HG02884 (cell line): ENCODE results near the gene SYNE3.

Source experiments
- ATAC-seq: cut with Tn5 transposase; IDR thresholded peaks from one replicate; pipeline ENCODE4 v1.9.1; 2021; ENCODE audit warnings: mild to moderate bottlenecking, moderate library complexity; ENCODE audit not compliant: unreplicated experiment

Gene SYNE3, protein sequence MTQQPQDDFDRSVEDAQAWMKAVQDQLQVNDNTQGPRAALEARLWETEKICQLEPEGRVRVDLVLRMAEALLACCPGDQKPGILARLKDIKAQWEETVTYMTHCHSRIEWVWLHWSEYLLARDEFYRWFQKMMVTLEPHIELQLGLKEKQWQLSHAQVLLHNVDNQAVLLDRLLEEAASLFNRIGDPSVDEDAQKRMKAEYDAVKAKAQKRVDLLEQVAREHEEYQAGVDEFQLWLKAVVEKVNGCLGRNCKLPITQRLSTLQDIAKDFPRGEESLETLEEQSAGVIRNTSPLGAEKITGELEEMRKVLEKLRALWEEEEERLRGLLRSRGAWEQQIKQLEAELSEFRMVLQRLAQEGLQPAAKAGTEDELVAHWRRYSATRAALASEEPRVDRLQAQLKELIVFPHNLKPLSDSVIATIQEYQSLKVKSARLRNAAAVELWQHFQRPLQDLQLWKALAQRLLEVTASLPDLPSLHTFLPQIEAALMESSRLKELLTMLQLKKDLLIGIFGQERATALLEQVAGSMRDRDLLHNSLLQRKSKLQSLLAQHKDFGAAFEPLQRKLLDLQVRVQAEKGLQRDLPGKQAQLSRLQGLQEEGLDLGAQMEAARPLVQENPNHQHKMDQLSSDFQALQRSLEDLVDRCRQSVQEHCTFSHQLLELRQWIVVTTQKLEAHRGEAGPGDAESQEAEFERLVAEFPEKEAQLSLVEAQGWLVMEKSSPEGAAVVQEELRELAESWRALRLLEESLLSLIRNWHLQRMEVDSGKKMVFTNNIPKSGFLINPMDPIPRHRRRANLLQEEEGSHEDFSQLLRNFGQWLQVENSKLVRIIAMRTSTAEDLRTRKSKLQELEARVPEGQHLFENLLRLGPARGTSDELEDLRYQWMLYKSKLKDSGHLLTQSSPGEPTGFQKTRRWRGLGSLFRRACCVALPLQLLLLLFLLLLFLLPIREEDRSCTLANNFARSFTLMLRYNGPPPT

DNA sequence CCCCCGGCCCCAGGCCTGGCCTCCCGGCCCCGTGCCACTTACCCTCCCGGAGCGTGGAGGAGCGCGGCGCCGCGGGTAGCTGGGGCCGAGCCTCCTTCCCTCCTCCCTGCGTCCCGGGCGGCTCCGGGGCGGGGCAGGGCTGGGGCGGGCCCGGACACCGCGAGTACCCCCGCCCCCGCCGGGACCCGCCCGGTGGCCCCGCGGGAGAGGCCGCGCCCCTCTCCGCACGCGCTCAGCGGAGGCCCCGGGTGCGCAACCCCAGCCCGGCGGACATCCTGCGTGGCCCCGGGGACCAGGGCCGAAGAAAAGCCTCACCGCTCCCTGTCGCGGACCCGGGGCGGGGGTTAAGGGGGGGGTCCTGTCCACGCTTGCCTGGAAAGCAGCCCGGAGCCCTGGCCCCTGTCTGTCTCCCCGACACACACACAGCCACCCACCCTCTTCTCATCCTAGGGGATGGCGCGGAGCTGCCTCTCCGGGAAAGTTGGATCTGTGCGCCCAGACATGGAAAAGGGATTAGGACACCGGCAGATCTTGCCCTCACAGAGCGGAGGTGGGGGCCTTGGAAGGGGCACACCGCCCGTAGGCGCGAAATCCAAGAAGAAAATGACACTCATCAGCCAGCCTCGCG, at the start of gene SYNE3:
Gene SYNE3, minus strand, starts transcription at position 97 of the 628 bp plus-strand sequence. CDS start 40,829 bp downstream, outside the sequence.
- peak; percentile 37 for ATAC-seq

DNA sequence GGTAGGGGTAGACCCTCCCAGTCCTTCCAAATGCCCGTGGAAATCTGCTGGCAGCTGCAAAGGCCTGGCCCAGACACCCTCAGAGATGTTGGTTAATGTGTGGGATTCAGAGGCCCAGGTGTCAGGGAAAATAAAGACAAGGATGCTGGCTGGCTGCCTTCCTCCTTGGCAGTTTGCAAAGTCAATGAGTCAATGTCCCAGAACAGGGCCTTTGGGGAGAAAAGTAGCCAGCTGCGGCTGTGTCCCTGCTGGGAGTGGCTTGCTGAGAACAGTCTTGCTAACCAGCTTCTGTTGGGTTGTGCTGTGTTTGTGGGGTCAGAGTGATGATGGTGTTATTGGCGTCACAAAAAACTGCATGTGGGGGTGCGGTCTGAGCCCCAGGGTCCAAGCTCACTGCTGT, 47.6 kb upstream of the SYNE3 start:
- ATAC-seq, result no peak

DNA sequence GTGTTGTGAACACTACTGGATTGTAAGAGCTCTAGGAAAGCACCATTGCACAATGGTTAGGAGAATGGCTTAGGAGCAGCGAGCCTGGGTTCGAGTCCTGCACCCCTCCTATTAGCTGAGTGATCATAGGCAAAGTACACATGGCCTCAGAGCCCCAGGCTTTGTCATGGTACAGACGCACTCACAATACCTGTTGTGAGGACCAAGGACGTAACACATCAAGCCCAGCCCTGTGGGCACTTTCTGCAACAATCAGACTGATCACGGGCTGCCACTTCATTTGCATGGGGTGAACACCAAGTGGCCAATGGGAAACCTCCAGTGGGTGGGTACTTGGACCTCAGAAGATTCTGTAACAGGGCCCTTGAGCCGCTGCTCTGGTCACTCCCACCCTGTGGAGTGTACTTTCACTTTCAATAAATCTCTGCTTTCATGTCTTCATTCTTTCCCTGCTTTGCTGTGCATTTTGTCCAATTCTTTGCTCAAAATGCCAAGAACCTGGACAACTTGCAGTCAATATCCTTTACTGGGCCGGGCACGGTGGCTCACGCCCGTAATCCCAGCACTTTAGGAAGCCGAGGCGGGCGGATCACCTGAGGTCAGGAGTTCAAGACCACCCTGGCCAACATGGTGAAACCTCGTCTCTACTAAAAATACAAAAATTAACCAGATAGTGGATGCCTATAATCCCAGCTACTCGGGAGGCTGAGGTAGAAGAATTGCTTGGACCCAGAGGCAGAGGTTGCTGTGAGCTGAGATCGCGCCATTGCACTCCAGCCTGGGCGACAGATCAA, 46.6 kb upstream of the SYNE3 start:
- ATAC-seq, result no peak

DNA sequence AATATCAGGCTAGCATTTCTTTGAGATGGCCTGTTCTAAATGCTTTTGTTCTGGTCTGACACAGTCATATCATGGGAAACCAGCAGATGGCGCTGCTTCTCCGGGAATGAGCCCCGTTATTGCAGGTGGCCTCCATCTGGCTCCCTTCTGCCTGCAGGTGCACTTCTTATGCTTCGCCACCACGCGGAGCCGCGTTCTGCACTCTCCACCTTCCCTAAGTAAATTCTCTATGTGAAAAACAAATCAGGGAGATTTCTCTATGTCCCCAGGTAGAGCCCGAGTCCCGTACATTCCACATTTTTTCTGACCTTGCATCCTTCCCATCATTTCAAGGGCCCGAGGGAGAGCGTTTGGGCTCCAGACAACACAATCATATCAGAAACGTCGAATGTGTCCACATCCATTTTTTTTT, 44.6 kb upstream of the SYNE3 start:
- ATAC-seq, result peak; percentile 94

DNA sequence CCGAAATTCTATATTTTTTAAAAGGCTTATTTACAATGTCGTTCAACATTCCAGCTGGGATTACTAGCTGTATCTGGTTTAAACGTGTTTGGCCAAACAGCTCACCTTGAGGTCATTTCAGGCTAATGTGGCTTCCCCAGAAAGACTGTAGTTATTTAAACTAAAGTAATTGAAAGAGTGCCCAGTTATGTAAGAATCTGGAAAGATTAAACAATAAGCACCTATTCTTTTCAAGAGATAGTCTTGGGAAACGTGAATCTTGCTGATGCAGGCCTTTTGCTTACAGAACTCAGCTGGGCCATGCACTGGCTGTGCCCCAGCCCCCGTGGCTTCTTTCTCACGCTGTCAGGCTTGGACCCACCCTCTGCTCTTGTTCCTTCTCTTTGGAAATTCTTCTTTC, 42.8 kb upstream of the SYNE3 start:
- ATAC-seq, result no peak

DNA sequence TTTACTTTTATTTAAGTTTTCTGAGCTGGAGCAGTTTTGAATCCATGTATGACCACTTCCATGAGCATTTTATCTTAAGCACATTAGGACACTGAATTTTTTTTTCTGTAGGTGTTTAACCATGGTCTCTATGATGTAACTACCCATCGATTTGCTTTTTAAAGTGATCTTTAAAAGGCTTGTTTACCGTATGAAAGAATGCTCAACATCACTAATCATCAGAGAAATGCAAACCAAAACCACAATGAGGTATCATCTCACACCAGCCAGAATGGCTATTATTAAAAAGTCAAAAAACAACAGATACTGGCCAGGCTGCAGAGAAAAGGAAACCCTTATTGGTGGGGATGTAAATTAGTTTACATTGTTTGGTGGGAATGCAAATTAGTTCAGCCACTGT, 41.4 kb upstream of the SYNE3 start:
- ATAC-seq, result no peak

DNA sequence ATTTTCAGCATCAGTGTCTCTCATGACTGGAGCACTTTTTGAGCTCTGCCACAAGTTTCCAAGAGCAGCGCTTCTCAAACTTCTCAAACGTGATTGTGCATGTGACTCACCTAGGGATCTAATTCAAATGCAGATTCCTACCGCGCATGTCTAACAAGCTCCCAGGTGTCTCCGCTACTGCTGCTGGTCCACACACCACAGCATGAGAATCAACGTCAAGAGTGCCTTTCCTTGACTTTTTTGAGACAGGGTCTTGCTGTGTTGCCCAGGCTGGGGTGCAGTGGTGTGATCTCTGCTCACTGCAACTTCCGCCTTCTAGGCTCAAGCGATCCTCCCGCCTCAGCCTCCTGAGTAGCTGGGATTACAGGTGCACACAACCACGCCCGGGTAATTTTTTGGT, 40.8 kb upstream of the SYNE3 start:
- no peak for ATAC-seq

DNA sequence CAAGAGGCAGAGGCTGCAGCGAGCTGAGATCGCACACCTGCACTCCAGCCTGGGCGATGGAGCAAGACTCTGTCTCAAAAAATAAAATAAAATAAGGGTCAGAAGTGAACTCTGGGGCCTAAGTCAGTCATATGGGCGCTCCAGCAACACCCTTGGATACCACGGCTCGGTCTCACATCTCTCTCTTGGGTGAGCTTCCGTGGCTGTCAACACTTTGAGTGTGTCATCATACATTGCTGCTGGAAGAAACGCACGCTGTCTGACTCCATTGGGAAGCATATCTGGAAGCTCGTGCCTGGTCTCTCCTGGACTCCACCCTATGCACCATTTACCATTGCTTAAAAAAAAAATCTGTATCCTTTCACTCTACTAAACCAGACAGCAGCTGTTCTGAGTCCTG, 38.6 kb upstream of the SYNE3 start:
- no peak for ATAC-seq

DNA sequence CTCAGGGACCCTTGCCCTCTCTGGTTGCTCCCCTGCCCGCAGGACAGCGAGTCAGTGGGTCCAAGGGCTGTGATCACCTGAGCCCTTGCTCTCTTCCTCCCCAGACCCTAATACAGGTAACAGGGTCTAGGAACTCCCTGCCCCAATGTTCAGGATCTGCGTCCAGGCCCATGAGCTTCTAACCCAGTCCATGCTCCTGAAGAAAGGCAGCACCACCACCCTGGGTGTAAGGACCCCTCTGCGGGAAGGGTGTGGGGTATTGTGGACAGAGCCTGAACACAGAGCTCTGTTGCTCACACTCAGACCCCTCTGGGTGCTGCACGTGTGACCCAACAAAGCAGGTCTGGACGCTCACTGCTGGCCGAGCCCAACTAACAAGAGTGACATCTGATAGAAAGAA, 36.7 kb upstream of the SYNE3 start:
- ATAC-seq, result no peak

DNA sequence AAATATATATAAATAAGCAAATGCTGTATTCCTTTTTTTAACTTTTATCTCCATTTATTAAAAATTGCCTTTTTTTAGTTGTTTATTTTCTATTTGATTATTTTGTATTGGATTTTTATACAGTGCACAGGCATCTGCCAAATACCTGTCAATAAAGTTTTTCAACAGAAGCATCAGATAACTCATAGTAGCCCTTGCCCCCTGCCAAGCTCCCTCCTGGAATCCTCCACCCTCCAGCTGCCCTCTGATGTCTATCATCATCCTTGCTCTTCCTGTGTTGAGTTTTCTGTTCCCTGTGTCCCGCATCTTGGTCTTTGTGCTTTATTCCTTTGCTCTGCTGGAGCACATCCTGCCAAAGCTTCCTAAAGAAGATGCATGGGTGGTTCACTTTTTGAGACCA, 35.0 kb upstream of the SYNE3 start:
- ATAC-seq, result no peak

DNA sequence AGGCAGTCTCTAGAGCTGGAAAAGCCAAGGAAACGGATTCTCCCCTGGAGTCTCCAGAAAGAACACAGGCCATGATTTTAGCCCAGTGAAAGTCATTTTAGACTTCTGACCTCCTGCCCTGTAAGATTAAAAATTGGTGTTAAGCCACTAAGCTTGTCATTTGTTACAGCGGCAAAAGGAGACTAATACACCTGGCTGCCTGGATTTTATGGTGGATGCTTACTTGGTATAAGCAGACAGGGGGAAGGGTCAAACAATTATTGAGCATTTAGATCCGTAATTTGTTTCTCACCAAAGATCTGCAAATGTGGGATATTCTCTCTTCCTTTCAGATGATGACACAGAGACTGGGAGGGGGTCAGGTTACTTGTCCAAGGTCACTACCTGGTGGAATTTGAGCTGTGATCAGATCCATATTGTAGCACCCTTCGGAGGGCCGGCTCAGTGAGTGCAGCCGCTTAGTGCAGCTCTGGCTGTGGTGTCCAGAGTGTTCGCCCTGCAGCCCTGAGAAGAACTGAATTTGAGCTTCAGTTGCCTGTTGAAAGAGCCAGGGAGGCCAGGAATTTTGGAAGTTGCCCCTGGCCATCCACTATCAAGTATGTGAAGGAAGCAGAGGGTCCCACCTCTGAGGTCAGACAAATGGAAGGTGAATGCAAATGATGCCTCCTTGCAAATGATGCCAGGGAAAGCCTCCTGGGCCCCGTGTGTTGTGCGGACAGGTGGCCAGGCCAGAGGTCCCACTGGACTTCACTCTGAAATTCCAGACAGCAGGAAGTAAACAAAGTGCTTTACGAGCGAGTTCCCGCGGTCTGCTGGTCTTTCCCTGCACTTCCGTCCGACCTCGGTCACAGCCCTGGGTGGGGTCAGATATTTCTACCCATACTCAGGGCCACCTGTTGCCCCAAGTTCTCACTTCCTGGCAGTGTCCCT, 33.5 kb upstream of the SYNE3 start:
- ATAC-seq, result no peak

DNA sequence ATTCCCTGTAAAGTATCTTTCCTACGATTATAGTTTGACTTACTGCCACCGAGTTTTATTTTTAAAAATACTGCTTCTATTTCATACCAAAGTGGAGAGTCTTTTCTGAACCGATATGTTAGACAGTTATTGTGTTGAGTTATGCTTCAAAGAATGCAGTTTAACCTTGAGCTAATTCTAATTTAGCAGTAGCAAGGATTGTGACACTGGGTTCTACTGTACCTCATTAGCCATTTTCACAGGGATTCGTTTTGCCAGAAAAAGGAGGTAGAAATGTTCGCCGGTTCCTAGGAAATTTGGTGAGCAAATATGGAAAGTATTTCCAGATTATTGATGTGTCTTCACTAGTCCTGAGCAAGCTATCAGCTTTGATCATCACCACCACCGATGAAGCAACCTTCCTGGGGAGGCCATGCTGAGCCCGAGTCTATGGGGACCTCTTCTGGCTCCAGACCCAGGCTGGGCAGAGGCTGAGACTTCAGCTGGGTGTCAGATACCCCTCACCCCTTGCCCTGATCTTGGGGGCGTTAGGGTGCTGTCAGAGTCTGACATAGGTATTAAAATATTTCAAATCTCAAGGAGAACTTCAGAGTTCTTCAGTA, 32.0 kb upstream of the SYNE3 start:
- ATAC-seq, result no peak

DNA sequence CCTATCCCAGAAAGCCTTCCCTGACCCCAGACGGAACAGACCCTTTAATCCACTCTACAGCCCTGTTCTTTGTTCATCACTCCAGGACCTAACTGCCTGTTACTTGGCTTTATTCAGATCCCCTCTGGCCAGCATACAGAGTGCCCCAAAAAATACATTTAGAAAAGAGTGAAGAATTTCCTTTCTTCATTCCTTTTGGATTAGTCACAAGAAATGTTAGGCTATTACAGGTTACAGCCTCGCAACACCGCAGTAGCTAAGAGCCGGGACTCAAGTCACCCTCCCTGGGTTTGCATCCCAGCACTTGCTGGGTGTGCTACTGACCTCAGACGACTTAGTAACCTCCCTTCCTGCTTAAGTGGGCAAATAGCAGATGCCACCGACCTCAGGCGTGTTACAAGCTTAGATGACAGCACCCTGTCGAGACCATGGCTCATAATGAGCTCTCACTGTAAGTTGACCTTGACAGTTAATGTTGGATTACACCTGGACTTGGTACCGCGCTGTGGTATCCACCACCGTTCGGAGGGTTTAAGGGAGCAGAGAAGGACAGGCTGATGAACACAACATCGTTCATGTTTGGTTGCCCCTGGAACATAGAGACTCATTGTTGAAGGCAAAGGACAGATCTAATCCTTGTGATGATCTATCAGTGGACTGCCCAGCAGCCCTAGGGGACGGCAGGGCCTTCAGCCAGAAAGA, 31.3 kb upstream of the SYNE3 start:
- no peak for ATAC-seq

DNA sequence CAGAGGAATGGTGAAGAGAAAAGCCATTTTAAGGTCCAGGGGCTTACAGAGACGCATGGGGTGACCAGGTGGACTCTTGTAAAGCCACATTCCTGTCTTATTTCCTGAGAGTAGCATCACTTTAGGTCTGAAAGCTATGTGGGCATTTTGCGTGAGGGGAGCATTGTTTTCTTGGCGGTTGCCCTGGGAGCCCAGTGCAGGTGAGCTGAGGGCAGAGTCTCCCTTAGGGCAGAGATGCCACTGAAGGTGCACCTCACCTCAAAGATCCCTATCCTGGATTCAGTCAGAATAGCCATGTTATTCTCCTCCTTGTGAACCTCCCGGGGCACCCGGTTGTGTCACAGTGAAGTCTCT, 30.8 kb upstream of the SYNE3 start:
- ATAC-seq, result no peak

DNA sequence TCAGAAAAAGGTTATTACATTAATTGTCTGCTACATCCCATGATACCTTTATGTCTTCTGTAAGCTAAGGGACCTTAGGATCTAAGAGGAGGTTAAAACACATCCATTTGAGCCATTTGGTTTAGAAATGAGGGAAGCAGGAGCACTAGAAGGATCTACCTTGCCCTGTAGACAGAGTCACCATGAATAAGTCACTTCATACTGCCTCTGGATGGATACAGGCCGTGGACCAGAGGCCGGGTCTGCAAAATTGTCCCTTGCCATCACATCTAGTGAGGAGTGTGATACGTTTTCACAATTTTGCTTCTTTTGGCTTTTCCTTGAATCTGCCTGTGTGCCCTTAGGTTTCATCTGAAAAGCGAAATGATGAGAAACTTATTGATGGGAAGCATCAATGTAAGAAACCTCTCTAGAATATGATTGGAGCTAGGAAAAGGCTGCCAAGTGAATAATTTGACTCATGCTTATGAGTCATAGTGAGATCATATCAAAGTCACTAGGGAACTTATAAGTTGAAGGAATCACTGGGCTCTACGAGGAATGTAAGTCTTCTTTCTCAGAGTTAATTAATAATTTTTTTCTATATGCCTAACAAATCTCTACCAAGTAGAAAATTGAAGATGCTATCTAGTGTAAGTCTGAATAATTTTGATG, 29.2 kb upstream of the SYNE3 start:
- no peak for ATAC-seq

DNA sequence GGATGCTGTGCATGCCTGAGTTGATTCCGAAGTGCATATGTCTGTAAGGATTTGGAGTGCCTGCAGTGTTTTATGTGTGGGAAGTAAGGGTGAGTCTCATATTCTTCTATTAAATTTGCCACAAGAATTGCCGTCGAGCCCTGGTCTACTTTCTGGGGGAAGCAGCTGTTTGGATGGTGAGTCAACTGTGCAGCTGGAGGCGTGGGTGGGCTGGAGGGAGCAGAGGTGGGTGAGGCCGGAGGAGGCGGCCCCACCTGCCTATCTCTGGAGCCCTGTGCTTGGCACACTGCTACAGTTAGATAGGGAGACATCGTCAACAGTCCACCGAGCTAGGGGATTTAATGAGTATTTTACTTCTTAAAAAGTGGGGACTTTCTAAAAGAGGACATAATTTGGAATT, 28.1 kb upstream of the SYNE3 start:
- no peak for ATAC-seq

DNA sequence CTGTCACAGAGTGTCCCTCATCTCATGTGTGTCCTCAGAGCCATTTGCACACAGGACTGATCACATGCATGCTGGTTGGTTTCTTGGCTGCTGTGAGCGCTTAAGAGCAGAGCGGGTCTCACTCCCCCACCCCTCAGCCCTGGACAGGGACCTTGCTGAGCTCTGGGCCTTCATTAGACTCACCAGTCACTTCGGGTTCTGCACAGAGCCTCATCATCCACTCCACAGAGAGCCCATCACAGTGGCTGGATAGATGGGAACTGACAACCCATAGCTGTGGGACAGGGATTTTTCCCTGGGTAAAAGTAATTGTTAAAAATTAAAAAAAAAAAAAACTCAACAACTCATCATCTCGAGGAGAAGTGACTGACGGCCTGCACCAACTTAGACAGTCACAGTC, 26.6 kb upstream of the SYNE3 start:
- no peak for ATAC-seq
